DMS153 treated with DMSO at 0.1 percent for 48 hours (cell line): Measurements from ENCODE around the gene FIBIN.
A peak's percentile ranks its signal among the peaks of the same experiment; 100 is the strongest.
"Not testable (repeated sequence)": the region's sequence is repeated elsewhere in the genome, so short reads cannot be mapped to it uniquely, and the experiment has no call there.

ENCODE experiments used
- DNase-seq: peaks from one replicate; lab custom pipeline; 2025; ENCODE audit not compliant: unreplicated experiment; lab: John Stamatoyannopoulos, UW

FIBIN gene

DNA sequence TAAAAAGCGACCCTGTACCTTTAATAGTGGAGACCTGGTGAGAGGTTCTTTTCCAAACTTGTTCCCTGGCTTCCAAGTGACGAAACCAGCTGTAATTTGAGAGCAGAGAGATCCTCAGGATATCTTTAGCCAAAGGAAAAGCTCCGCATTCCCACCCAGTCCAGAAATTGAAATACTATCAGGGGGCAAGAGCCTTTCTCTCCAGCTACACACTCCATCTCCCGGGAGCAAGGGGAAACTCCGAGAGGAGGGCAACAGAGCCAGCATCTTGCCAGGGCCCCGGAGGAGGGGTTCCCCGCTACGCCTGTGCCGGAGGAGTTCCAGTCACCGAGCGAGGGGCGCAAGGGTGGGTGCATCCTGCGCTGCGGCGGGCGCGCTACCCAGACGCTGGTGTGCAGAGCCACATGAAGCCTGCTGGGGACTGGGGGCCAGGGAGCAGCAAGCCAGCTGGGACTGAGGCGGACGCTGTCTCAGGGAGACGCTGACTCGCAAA, at the start of gene FIBIN:
TSS of gene FIBIN (plus strand) at position 148 of the 493 bp plus-strand sequence. CDS start 415 bp downstream, outside the sequence.
- DNase-seq, result no peak

DNA sequence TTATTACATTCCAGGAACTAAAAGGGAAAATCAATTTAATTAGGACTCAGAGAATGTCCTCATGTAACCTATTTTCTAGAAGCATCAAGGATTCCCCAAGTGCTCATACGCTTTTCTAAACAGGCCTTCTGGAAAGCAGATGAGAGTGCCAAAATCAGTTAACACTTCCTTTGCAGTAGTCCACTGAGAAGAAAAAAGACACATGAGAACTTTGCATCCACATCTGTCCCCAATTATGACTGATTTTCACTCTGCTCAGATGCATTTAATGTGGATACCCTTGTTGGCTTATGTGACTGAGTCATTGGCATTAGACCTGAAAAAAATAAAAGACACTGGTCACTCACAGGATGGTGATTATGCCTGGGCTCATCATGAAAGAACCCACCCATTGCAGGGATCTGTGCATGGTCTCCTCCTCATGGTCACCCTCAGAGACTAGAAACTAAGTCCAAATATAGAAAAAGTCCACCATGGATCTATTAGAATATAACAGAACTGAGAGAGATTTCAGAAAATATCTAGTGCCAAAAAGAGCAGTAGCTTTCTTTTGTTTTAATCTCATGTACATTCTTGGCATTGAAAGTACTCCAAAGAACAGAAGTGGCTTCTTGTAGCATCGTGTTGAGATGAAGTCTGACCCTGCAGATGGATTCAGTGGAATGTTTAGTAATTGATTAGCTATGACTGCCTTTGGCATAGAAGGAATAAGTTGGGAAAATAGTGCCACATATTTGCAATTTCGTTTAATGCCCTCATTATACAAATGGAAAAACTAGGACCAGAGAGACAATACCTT, 48.8 kb upstream of the FIBIN start:
- no peak for DNase-seq

DNA sequence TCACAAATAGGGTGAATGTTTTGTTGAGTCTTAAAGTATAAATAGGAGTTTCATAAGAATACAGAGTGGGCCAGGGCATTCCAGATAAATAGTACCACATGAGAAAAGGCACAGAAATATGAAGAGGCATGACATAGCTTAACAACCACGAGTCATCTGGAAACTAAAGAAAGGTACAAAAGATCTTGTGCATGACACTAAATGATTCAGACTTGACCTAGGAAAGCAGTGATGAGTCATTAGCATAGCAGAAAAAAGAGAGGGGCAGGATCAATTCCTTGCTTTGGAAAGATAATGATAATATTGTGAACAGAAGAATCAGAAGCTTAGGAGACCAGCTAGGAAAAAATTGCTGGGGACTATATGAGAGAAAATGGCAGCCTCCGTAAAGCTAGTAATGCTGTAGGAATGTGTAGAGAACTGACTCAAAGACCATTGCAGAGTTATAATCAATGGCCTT, 47.6 kb upstream of the FIBIN start:
- DNase-seq, result no peak

GRCh38 chr11:26947379-26947844, 46.5 kb upstream of the FIBIN start:
- no peak for DNase-seq

GRCh38 chr11:26947904-26948639, 45.8 kb upstream of the FIBIN start:
- DNase-seq, result no peak

DNA sequence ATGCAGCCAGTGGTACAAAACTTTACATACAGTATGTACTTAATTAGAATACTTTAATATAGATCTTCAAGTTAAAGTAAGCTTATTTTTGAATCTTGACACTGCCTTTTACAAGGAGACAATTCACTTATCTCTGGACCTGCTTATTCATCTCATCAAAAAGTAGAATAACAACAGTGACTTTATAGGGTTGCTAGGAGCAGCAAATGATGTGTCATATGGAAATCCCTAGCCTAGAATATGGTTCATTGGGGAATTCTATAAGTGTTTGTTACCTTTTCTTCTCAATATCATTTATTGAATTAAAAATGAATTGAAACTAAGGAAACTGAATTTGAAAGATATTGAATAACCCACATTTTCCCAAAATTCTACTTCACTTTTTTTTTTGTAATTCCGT, 45.0 kb upstream of the FIBIN start:
- DNase-seq, result no peak

GRCh38 chr11:26949846-26950245, 44.1 kb upstream of the FIBIN start:
- DNase-seq, result no peak

DNA sequence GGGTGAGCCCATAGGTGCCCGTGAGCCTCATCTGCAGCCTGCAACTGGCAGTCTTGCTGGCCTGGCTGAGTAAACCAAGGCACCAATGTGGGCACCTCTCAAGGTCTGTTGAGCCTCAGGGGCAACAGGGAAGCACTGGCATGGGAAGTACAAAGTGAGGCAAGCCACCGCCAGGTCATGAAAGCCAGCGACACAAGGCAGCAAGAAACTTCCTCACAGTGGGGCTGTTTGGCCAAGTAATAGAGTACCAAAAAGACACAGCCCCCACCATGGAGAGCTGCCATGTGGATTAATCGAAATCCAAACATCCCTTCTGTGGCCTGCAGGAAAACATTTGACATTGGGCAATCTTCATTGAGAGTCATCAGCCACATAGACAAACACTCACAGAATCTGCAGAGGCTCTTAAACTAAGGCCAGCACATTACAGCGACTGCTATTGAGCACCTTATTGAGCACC, 43.6 kb upstream of the FIBIN start:
- no peak for DNase-seq

- DNase-seq, result no peak
Measured at GRCh38 chr11:26951809-26952515, 42.0 kb upstream of the FIBIN start.

DNA sequence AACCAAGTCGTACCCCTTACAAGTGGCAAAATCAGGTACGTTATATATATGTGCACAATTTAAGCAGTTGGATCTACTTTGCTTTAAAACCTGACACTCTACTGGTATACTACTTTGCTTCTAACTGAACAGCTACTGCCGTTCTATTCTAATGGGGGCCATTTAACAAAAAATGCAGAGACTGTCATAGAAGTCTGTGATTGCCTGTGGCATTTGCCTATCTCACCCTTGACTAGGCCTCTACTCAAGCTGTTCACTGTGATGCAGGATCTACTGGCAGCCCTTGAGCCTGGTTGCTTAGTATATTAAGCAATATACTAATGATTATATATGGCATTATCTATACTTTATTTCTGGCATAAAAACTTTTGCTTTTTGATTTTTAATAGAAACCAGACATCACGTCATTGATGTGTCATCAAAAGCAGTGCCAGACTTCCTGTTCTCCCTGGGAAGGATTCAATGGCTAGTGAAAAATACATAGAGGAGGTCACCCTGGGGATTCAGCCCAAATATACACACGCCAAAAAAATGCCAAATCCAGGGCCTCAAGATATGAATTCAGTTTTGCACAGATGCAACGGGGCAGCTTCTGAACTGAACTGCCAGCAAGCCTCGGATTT, 40.0 kb upstream of the FIBIN start:
- DNase-seq, result no peak

DNA sequence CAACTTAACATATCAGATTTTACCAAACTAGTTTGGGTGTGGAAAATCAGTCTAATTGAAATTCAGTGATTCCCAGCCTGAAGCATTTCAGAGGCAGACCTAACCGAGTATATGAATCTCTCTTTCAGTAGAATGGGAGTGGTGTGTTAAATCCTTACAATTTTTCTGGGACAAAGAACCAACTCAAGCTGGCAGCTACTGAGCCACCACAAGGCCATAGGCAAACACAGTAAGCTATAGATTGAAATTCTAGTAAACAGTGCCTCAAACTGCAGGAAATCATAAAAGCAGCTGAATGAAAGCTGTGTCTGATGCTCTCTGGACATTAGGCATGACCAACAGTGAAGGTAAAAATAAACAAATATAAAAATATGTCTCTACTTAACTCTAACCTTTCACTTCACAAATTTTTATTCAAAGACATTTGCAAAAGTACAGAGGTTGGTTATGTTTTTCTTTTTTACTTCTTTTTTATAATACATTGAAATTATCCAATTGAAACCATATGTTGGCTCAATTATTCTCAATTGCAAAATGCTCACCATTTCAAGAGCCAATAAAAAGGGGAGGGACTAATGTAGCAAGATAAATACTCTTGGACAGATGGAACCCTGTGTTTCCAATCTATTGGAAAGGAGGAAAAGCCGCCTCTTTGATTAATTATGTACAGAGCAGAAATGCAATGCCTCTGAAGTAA, 35.8 kb upstream of the FIBIN start:
- DNase-seq, result peak; percentile 62

DNA sequence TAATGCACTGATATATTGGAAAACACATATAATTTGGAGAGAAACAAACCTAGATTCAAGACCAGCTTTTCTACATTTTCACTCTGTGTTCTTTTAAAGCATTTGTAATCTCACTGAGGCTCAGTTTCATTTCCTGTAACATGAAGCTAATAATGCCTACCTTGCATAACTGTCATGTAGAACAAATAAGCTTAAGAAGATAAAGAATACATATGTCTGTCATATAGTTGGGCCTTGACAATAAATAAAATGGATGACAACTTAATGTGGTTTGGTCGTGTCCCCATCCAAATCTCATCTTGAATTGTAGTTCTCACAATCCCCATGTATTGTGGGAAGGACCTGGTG, 35.2 kb upstream of the FIBIN start:
- no peak for DNase-seq

- DNase-seq, result no peak
Measured at GRCh38 chr11:26960281-26960680, 33.6 kb upstream of the FIBIN start.

DNA sequence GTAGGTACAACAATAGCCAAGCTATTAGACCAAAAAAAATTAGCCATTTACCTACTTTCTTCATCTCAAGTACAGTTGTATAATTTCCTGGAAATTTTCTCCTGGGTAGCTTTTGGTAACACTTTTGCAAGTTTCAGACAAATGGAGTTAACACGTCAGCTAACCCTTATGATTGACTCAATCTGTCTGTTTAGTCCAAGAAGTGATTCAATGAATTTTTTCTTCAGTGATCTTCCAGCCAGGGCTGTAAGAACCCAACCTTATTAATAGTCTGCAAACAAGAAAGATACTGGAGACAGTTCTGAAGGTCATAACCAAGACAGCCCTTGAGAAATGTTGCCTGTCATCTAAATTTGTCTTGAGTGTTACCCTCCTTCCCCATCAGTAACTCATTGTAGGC, 30.1 kb upstream of the FIBIN start:
- DNase-seq, result no peak

- DNase-seq, result no peak
Measured at GRCh38 chr11:26964339-26964738, 29.6 kb upstream of the FIBIN start.

GRCh38 chr11:26964847-26965485, 28.9 kb upstream of the FIBIN start:
- not testable (repeated sequence) for DNase-seq

DNA sequence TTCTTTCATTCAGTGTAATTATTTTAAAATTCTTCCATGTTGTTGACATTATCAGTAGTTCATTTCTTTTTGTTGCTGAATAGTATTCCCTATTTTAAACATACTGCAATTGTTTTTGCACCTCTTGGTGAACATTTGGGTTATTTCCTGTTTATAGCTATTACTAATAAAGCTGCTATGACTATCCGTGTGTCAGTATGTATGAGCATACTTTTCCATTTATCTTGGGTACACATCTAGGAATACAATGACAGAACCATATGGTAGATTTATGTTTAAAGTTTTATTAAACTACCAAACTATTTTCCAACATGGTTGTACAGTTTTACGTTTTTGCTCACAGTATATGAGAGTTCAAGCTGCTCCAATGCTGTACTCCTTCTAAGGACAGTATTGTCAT, 22.0 kb upstream of the FIBIN start:
- no peak for DNase-seq

DNA sequence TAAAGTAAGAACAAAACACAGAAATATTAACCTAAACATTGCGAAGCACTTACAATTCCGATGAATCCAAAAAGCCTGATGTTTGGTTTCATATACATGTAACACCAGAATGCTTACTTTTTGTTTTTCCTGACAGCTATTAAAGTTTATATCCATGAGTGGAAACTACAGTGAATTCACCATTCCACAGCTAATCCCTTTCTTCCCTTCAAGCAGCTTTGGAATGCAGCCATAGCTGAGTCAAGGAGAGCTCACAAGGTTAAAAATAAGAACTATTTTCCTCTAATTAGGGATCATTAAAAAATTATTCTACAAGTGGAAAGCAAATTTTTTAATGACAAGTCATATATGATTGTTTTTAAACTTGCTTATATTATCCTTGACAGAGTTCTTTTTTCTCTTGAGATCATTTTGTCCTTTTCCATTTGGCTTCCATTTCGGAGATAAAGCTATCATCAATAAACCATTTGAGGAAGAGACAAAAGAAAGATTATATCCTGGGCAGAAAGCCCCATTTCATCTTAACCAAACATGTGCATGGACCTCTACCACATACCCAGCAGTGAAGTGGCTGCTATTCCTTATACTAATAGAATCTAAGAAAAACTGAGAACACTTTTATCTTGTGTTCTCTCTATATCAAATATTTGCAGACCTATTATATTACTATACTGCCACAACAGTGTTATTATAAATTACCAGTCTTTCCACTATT, 19.7 kb upstream of the FIBIN start:
- DNase-seq, result no peak

DNA sequence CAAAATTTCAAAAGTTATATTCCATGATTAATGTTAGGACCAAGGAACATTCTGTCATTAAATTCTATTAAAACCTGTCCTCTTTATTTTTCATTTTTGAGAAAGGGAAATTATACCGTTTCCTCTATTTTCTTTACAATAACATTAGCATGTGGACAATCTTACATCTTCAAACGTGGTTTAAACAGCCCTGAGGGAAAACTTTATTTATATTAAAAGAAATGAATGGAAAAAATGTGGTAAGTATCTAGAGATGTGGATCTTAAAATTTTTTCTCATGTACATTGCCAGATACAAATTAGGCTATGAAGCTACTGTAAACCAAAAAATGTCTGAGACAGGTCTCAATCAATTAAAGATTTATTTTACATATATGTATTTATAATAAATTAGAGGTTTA, 18.9 kb upstream of the FIBIN start:
- no peak for DNase-seq
